Measurements from ENCODE around the gene SCUBE1.
A peak's percentile ranks its signal among the peaks of the same experiment; 100 is the strongest.
"Not testable (repeated sequence)": the region's sequence is repeated elsewhere in the genome, so short reads cannot be mapped to it uniquely, and the experiment has no call there.

SCUBE1 gene

DNA sequence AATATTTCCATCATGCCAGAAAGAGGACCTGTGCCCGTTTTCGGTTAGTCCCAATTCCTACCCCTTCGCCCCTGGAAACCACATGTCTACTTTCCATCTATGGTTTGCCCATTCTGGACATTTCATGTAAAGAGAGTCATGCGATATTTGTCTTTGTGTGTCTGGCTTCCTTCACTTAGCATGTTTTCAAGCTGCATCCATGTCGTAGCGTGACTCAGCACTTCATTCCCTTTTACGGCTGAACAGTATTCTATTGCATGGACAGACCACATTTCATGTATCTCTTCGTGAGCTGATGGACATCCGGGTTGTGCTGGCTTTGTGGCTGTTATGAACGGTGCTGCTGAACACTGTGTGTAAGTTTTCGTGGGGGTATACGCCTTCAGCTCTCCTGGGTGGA lies 43.4 kb downstream of the SCUBE1 start:
- no peak for DNase-seq

DNA sequence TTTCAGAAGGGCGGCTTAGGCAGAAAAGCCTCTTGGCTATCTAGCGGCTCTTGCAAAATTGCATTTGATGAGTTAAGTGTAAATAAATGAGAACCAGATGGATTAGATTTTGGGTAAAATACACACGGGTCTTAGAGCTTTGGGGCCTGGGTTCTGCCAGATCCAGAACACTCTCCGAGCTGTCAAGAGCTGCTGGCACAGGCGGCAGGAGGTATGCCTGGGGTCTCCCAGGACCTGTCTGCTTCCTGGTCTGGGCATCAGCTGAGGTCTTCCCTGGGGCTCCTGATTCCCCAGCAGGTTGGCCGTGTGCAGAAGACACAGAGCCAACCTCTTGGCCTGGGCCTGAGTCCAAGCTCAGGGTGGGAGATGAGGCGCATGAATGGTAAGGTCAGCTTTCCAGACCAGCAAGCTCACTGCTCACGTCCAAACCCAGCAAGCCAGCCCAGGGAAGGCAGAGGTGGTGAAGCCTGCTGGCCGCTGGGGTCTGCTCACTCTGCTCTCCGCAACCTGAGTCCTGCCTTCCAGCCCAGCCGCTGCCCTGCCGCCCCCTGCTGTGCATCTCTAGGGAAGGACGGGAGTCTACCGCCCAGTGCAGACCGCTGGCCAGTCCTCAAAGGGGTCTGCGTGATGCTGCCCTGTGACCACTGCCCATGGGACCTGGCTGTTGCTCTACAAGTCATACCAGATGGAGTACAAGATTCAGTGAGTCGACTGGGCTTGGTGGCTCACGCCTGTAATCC lies 44.9 kb downstream of the SCUBE1 start:
- DNase-seq = no peak

GRCh38 chr22:43297270-43298061 lies 45.7 kb downstream of the SCUBE1 start:
- DNase-seq = no peak

GRCh38 chr22:43296276-43296902 lies 46.8 kb downstream of the SCUBE1 start:
- DNase-seq = no peak

DNA sequence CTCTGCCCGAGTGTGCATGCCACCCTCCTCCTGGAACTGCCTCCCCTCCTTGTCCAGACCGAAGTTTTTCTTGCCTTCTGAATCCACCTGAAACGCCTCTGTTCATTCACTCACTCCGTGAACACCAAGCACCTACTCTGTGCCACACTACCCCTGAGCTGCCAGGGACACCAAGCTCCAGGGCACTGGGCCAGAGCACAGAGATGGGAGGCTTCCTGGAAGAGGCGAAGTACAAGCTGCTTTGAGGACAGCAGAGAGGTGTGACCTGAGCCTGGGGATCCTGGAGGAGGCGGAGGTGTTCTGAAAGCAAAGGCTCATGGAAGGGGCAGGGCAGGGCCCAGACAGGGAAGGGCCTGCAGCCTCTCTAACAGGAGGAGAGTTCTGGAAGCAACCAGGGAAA lies 47.5 kb downstream of the SCUBE1 start:
- DNase-seq = no peak

- DNase-seq = no peak
Observed at GRCh38 chr22:43295173-43295572, 48.0 kb downstream of the SCUBE1 start.

GRCh38 chr22:43293655-43294392 lies 49.3 kb downstream of the SCUBE1 start:
- DNase-seq = peak in 1 of 2 donors; percentile 22

DNA sequence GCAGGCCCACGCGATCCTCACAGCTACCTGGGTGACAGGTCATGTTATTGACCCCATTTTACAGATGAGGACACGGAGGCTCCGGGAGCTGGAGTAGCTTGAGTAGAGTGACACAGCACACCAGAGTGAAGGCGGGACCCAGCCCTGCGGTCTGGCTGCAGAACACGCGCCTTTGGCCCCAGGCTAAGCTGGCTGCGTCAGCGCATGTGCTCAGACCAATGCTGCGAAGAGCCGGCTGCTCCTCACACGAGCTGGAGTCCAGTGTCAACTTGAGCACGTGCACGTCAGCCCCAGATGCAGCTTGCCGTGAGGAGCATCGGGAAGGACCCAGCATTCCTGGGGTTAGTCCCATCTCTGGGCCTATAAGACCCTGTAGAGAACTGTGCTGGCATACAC lies 49.9 kb downstream of the SCUBE1 start:
- no peak for DNase-seq

DNA sequence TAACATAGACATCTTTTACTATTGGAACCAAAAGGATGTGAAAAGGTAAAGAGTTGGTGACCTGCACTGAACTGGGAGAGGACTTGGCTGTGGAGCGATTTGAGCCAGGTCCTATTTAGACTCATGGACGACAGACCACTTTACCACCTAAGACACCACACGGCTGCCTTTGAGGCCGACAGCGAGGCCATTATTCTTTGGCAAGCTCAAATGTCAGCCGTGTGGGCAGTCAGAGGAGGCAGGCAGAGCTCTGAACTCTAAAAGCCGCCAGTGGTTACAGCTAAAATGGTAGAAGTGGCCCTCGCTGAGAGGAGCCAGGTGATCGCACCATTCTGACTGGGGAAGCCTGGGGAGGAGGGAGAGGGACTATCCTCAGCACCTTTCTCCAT lies 50.5 kb downstream of the SCUBE1 start:
- DNase-seq = no peak

- no peak for DNase-seq
Observed at GRCh38 chr22:43291381-43291780, 51.8 kb downstream of the SCUBE1 start.

DNA sequence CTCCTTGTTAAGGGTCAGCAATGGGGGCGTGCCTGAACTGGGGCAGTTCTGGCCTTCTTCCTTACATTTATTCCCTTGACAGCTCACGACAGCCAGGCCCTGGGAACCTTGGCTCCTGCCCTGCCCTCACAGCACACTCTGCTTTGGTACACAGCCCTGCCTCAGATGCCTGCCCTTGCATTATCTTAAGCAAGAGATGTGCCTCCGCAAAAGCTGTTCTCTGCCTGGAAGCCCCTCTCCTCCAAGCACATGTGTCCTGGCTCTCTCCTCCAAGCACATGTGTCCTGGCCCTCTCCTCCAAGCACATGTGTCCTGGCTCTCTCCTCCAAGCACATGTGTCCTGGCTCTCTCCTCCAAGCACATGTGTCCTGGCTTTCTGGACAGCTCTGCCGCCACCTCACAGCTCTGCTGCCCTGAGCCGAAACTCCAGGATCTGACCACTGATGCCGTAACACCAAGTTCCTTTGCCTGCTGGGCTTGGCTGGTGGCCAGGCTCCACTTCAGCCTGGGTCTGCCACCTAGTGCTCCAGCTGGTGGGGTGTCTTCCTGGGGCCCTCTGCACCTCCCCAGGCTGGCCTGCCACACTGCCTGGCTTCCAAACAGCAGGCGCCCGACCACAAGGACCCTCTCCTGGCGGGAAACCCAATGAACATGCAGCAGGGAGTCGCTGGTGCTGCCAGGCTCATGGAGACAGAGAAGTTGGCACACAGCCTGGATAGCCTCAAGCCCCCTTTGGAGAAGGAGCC lies 53.0 kb downstream of the SCUBE1 start:
- no peak for DNase-seq

- peak in 1 of 2 donors; percentile 26 for DNase-seq
Observed at GRCh38 chr22:43289531-43289963, 53.6 kb downstream of the SCUBE1 start.

GRCh38 chr22:43288807-43289420 lies 54.3 kb downstream of the SCUBE1 start:
- DNase-seq = no peak

DNA sequence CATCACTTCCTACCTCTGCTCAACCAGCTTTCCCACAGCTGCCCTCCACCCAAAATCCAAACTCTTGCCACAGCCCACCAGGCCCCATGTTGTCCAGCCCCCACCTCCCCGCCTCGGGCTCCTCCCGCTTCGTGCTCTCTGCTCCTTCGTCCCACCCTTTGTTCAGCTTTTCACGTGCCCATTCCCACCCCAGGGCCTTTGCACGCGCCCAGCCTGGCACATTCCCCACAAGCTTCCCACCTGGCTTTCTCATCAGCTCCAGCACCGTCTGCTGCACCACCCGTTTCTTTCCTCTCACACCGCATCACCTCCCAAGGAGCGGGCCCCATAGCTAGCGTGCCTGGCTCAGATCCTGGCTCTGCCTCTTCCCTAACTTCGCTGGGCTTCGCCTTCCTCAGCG lies 54.8 kb downstream of the SCUBE1 start:
- DNase-seq = no peak

- no peak for DNase-seq
Observed at GRCh38 chr22:43287441-43287840, 55.7 kb downstream of the SCUBE1 start.

GRCh38 chr22:43281394-43281793 lies 61.8 kb downstream of the SCUBE1 start:
- DNase-seq = no peak

GRCh38 chr22:43280523-43280886 lies 62.7 kb downstream of the SCUBE1 start:
- DNase-seq = not testable (repeated sequence)

DNA sequence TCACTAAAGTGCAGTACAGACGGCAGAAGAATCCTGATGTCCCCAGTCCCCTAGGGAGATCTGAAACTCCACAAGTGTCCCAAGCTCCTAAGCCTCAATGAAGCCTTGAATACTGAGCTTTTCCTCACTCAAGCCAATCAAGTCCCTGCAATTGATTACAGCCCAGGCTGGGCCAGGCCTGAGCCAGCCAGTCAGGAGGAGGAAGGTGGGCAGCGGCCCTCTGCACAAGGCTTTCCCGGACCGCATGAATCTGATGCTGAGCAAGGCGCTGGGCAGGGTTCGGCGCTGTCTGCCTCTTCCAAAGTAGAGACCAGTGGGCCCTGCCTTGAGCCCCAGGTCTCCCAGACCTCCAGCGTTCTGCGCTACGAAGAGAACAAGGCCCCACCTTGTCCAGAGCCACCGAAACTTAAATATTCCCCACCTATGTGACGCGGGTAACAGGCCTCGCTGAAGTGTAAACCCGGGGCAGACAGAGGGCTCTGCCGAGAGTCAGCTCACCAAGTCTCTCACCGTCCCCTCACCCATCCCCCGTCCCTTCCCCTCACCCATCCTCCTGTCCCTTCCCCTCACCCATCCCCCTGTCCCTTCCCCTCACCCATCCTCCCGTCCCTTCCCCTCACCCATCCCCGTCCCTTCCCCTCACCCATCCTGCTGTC lies 63.2 kb downstream of the SCUBE1 start:
- DNase-seq = no peak

- DNase-seq = no peak
Observed at GRCh38 chr22:43277987-43278601, 65.1 kb downstream of the SCUBE1 start.

DNA sequence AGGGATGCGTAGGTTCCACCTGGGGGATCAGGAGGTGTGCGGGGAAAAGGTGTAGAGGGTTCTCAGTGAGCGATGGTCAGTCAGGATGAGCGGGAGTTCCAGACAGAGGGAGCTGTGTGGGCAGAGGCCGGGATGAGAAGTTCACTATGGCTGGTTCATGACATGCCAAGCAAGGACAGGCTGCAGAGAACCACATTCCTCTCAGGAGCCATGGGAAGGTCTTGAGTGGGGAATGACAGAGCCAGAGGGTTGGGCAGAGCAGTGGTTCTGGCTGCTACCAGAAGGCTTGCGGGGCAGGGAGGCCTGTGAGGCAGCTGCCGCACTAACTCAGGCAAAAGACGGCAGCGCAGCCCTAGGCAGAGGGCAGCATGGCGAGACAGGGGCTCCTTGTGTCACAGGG lies 66.1 kb downstream of the SCUBE1 start:
- DNase-seq = no peak

DNA sequence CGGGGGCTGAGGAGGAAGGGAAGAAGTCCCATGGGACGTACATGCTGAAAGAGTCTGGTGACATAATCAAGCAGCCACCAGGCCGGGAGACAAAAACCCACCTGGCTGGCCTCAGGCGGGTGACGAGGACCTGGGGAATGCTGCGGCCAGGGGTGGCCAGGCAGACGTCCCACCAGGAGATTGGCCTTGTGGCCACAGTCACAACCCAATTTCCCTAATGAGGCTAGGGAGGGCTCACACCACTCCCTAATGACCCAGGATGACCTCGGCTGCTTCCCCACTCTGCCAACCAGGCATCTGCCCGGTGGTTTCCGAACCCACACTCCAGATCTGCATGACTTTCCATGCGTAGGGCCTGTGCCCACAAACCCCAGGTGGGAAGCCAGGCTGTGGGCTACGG lies 66.9 kb downstream of the SCUBE1 start:
- DNase-seq = no peak

All from bone marrow (tissue), 2 donors.